Left ventricle myocardium inferior (tissue), 1 donor: ENCODE measurements around the gene GNG13. TPM values are rescaled to one million over a fixed set of nuclear protein-coding genes. Genes with fewer than 3 reads are reported as not detected.

Experiments
- DNase-seq: peaks from one replicate; pipeline ENCODE4 v3.0.0-alpha.2; 2020
- H3K27ac ChIP-seq: fragments of 200-600 bp; replicated peaks from 2 replicates; pipeline ENCODE4 v1.8.0; 2021
- H3K27me3 ChIP-seq: fragments of 200-600 bp; 2 replicates; pipeline ENCODE4 v1.8.0; 2021; ENCODE audit warnings: low read depth
- H3K36me3 ChIP-seq: fragments of 200-600 bp; 2 replicates; pipeline ENCODE4 v1.8.0; 2021
- H3K4me1 ChIP-seq: fragments of 200-600 bp; 2 replicates; pipeline ENCODE4 v1.8.0; 2021
- H3K4me3 ChIP-seq: fragments of 200-600 bp; 2 replicates; pipeline ENCODE4 v1.8.0; 2021; ENCODE audit warnings: mild to moderate bottlenecking, moderate library complexity
- H3K9me3 ChIP-seq: fragments of 200-600 bp; replicated peaks from 2 replicates; pipeline ENCODE4 v1.8.0; 2021
- CTCF ChIP-seq: fragments of 200-600 bp; IDR thresholded peaks from 2 replicates; pipeline ENCODE4 v1.8.0; 2021; ENCODE audit warnings: antibody characterized with exemption, mild to moderate bottlenecking, borderline replicate concordance
- intact Hi-C: fragments of 100-400 bp; cut with micrococcal nuclease; formaldehyde crosslinking; loops from one replicate; pipeline ENCODE4 v1.11.0; 2022
- microRNA-seq: library from miRNA; unstranded; fragments of <30 nt; microRNA quantifications from one replicate; pipeline ENCODE4 v1.2.0, GENCODE V29; 2020
- total RNA-seq: library from RNA; stranded (reverse); fragmentation: NEBNext Ultra II Directional; extraction: Animal tissue kit (Norgen Biotek cat#: 25700); gene quantifications from one replicate; pipeline ENCODE4 v1.2.1, GENCODE V29; 2021
- donor health status: DM: no; HTN: yes; CAD: no; lungs with severe emphysema.

The GNG13 gene
- total RNA-seq, 1 donor from 2014 or later, result not detected

GRCh38 chr16:750485-750884 is 50.0 kb downstream of the GNG13 start:
- Histone ChIP-seq H3K27ac (no peak overlapping the region), H3K4me1 (no peaks in the 10 kb centered on the region), H3K36me3 (no peaks in the 10 kb centered on the region), H3K9me3 (no peaks in the 10 kb centered on the region), H3K4me3 (no peak overlapping the region), H3K27me3 (peaks cover 38% of the 10 kb centered on the region)
- no peak for DNase-seq
- intact Hi-C loops, result no loop called here
- TF ChIP-seq CTCF, result no peak

GRCh38 chr16:749010-749409 is 51.5 kb downstream of the GNG13 start:
- intact Hi-C loops, result no loop called here
- Histone ChIP-seq H3K4me3 (no peak overlapping the region), H3K36me3 (no peaks in the 10 kb centered on the region), H3K9me3 (no peaks in the 10 kb centered on the region), H3K27me3 (peaks cover 46% of the 10 kb centered on the region), H3K27ac (no peak overlapping the region), H3K4me1 (no peaks in the 10 kb centered on the region)
- no peak for DNase-seq
- no peak for TF ChIP-seq CTCF

Small RNAs within 50 kb of the gene (microRNA-seq; reads per million reads assigned to microRNA genes)
- not detected for gene MIR662

Other genes with a start within 250 kb of the GNG13 start
- not detected for gene PRR35, start 240.3 kb downstream of the GNG13 start, total RNA-seq
- 0.11 TPM for gene NHLRC4, start 233.7 kb downstream of the GNG13 start, total RNA-seq
- 21.4 TPM for gene PIGQ, start 230.8 kb downstream of the GNG13 start, total RNA-seq
- gene RAB40C, start 210.7 kb downstream of the GNG13 start, total RNA-seq, result 10.3 TPM
- 0.14 TPM for gene WFIKKN1, start 169.7 kb downstream of the GNG13 start, total RNA-seq
- 49.2 TPM for gene METTL26, start 164.4 kb downstream of the GNG13 start, total RNA-seq
- 181 TPM for gene MCRIP2, start 158.9 kb downstream of the GNG13 start, total RNA-seq
- 9.2 TPM for gene WDR90, start 151.4 kb downstream of the GNG13 start, total RNA-seq
- 90.3 TPM for gene RHOT2, start 132.6 kb downstream of the GNG13 start, total RNA-seq
- 2.3 TPM for gene RHBDL1, start 125.1 kb downstream of the GNG13 start, total RNA-seq
- 113 TPM for gene STUB1, start 120.3 kb downstream of the GNG13 start, total RNA-seq
- gene JMJD8, start 116.4 kb downstream of the GNG13 start, total RNA-seq, result 43.1 TPM
- 9.5 TPM for gene WDR24, start 110.3 kb downstream of the GNG13 start, total RNA-seq
- 0.08 TPM for gene FBXL16, start 94.9 kb downstream of the GNG13 start, total RNA-seq
- gene METRN, start 85.6 kb downstream of the GNG13 start, total RNA-seq, result 62.5 TPM
- 30.7 TPM for gene ANTKMT, start 79.6 kb downstream of the GNG13 start, total RNA-seq
- 0.49 TPM for gene CCDC78, start 74.3 kb downstream of the GNG13 start, total RNA-seq
- 12.0 TPM for gene HAGHL, start 73.6 kb downstream of the GNG13 start, total RNA-seq
- gene CIAO3, start 59.7 kb downstream of the GNG13 start, total RNA-seq, result 30.3 TPM
- gene MSLN, start 40.0 kb downstream of the GNG13 start, total RNA-seq, result 0.91 TPM
- 10.6 TPM for gene RPUSD1, start 12.4 kb downstream of the GNG13 start, total RNA-seq
- gene CHTF18, start 12.1 kb downstream of the GNG13 start, total RNA-seq, result 3.1 TPM
- gene LMF1, start 170.2 kb upstream of the GNG13 start, total RNA-seq, result 6.6 TPM
- gene SOX8, start 181.0 kb upstream of the GNG13 start, total RNA-seq, result 0.96 TPM